A549 (cell line): Measurements from ENCODE around the gene LRRC3B. TPM values are rescaled to one million over a fixed set of nuclear protein-coding genes. Genes with fewer than 3 reads are reported as not detected.
A peak's percentile ranks its signal among the peaks of the same experiment; 100 is the strongest.

Source experiments
- ATAC-seq, 2 experiments: fragments of 200-7000 bp in 1 of 2; fragments of >200 bp in 1 of 2; cut with Nextera tagmentation in 1 of 2; cut with Tn5 transposase in 1 of 2; 3 replicates each; pipeline versions ENCODE4 v1.8.0 to v1.9.1; 2018 to 2020; ENCODE audit warnings: mild to moderate bottlenecking in 1 of 2, moderate library complexity in 1 of 2
- CTCF ChIA-PET: fragments of 300-600 bp; sonication (Branson Sonifier 250); formaldehyde crosslinking; extraction: SDS; loops from one replicate; lab custom pipeline; 2021; ENCODE audit warnings: antibody characterized with exemption, inconsistent platforms; lab: Yijun Ruan, JAX
- POLR2A ChIA-PET: fragments of 350-600 bp; formaldehyde crosslinking; extraction: SDS; loops from one replicate; lab custom pipeline; 2021; ENCODE audit warnings: antibody characterized with exemption, inconsistent platforms; lab: Yijun Ruan, JAX
- DNase-seq, 2 experiments: peaks; one replicate each; pipeline versions ENCODE4 v3.0.0 to v3.0.0-alpha.2; 2011 to 2016; ENCODE audit warnings: low read depth in 1 of 2, low spot score in 1 of 2
- FAIRE-seq: peaks from 2 replicates; lab custom pipeline; 2011; peaks lifted over from hg19 to GRCh38; lab: Jason Lieb, UNC
- H3K27ac ChIP-seq, 2 experiments: fragments of >200 bp; sonication (Bioruptor Twin); formaldehyde crosslinking; 3 replicates each; pipeline ENCODE4 v1.5.1; 2016 to 2017
- H3K4me1 ChIP-seq: fragments of >200 bp; sonication (Bioruptor Twin); formaldehyde crosslinking; 3 replicates; pipeline ENCODE4 v1.6.1; 2016
- H3K4me2 ChIP-seq: fragments of >200 bp; sonication (Bioruptor Twin); formaldehyde crosslinking; 3 replicates; pipeline ENCODE4 v1.6.1; 2016
- H3K4me3 ChIP-seq: fragments of >200 bp; sonication (Bioruptor Twin); formaldehyde crosslinking; 3 replicates; pipeline ENCODE4 v1.5.1; 2016
- H3K9me3 ChIP-seq: fragments of >200 bp; sonication (Bioruptor Twin); formaldehyde crosslinking; 3 replicates; pipeline ENCODE4 v1.6.1; 2016
- BCL3 ChIP-seq: fragments of >200 bp; sonication (Bioruptor Twin); formaldehyde crosslinking; IDR thresholded peaks from 3 replicates; pipeline ENCODE4 v1.6.1; 2016
- CBX8 ChIP-seq: fragments of 200-600 bp; sonication (generic); IDR thresholded peaks from 2 replicates; pipeline ENCODE4 v1.6.1; 2016
- CHD4 ChIP-seq: fragments of 200-600 bp; sonication (generic); IDR thresholded peaks from 2 replicates; pipeline ENCODE4 v1.6.1; 2016; ENCODE audit warnings: antibody characterized with exemption, mild to moderate bottlenecking, borderline replicate concordance
- CTCF ChIP-seq: fragments of >200 bp; sonication (Bioruptor Twin); formaldehyde crosslinking; IDR thresholded peaks from 3 replicates; pipeline ENCODE4 v1.5.1; 2016
- FOSB ChIP-seq: fragments of 250-450 bp; sonication (Bioruptor Pico); IDR thresholded peaks from 2 replicates; pipeline ENCODE4 v1.5.0; 2020; ENCODE audit warnings: mild to moderate bottlenecking, moderate library complexity
- FOSL2 ChIP-seq, 2 experiments: fragments of 450-650 bp in 1 of 2; fragments of >200 bp in 1 of 2; sonication (Bioruptor Twin) in 1 of 2; formaldehyde crosslinking; IDR thresholded peaks; 2 replicates each; pipeline versions ENCODE4 v1.5.0 to v1.6.1; 2016 to 2020; ENCODE audit warnings: mild to moderate bottlenecking in 1 of 2, moderate library complexity in 1 of 2
- FOXS1 ChIP-seq: fragments of 250-450 bp; sonication (Bioruptor Pico); IDR thresholded peaks from 2 replicates; pipeline ENCODE4 v1.5.0; 2020; ENCODE audit warnings: mild to moderate bottlenecking, moderate library complexity
- HES2 ChIP-seq: fragments of >200 bp; sonication (Bioruptor Twin); formaldehyde crosslinking; IDR thresholded peaks from 2 replicates; pipeline ENCODE4 v1.6.1; 2016
- HMGXB4 ChIP-seq: fragments of 250-450 bp; sonication (Bioruptor Pico); IDR thresholded peaks from 2 replicates; pipeline ENCODE4 v1.5.0; 2021; ENCODE audit warnings: mild to moderate bottlenecking, moderate library complexity, borderline replicate concordance
- JUN ChIP-seq, 2 experiments: fragments of >200 bp; sonication (Bioruptor Twin); formaldehyde crosslinking; IDR thresholded peaks; 2 replicates in 1 of 2; 3 replicates in 1 of 2; pipeline ENCODE4 v1.6.1; 2016 to 2017
- KDM1A ChIP-seq: fragments of 200-600 bp; sonication (generic); IDR thresholded peaks from 2 replicates; pipeline ENCODE4 v1.6.1; 2016; ENCODE audit warnings: low read depth, mild to moderate bottlenecking
- KDM5A ChIP-seq: fragments of 200-600 bp; sonication (generic); IDR thresholded peaks from 2 replicates; pipeline ENCODE4 v1.6.1; 2016; ENCODE audit warnings: antibody characterized with exemption, mild to moderate bottlenecking
- NFE2L2 ChIP-seq: fragments of 150-350 bp; conservative IDR thresholded peaks from 2 replicates; pipeline ENCODE4 v1.6.1; 2014; ENCODE audit warnings: low read length
- NPAS2 ChIP-seq: fragments of 250-450 bp; sonication (Bioruptor Pico); IDR thresholded peaks from 2 replicates; pipeline ENCODE4 v1.8.0; 2022; ENCODE audit warnings: mild to moderate bottlenecking, moderate library complexity, borderline replicate concordance
- RARB ChIP-seq: fragments of 250-450 bp; sonication (Bioruptor Pico); IDR thresholded peaks from 2 replicates; pipeline ENCODE4 v1.8.0; 2021; ENCODE audit warnings: mild to moderate bottlenecking, moderate library complexity
- RCOR1 ChIP-seq: fragments of 150-350 bp; IDR thresholded peaks from 2 replicates; pipeline ENCODE4 v1.6.1; 2014; ENCODE audit warnings: antibody characterized with exemption, low read length, low read depth
- SMC3 ChIP-seq: fragments of >200 bp; sonication (Bioruptor Twin); formaldehyde crosslinking; IDR thresholded peaks from 3 replicates; pipeline ENCODE4 v1.6.1; 2018; ENCODE audit warnings: inconsistent platforms
- SREBF2 ChIP-seq: fragments of 450-650 bp; IDR thresholded peaks from 2 replicates; pipeline ENCODE4 v1.6.1; 2014; ENCODE audit warnings: mild to moderate bottlenecking, moderate library complexity
- WGBS: methylation state at CpG from one replicate; pipeline ENCODE4 v1.1.6; 2017; ENCODE audit errors: missing lambda C conversion rate; 5-methylcytosine and 5-hydroxymethylcytosine counted together
- polyA plus RNA-seq, 4 experiments: library from polyadenylated mRNA; depleted of rRNA in 3 of 4; stranded (reverse); fragments of >200 nt; fragmentation: RNase III in 1 of 4; extraction: RNeasy Plus Mini Kit Qiagen cat#74134 plus additional on column Dnase treatment in 1 of 4; gene quantifications; 2 replicates in 3 of 4; 3 replicates in 1 of 4; pipeline ENCODE4 v1.2.3, GENCODE V29; 2011 to 2017

The LRRC3B gene
- polyA plus RNA-seq, 2 of the 4 experiments (the other 2 are of a cell fraction), result not detected

- no peak for TF ChIP-seq CTCF
- no peak for TF ChIP-seq NPAS2 (CRISPR knock-in tag)
Observed at GRCh38 chr3:26634601-26635000, 12.0 kb downstream of the LRRC3B start (continued).

GRCh38 chr3:26636096-26636727 is 13.6 kb downstream of the LRRC3B start:
- DNase-seq (no peak), FAIRE-seq (no peak), ATAC-seq (no peak)
- no peak overlapping the region for H3K4me3 ChIP-seq
- H3K4me2 ChIP-seq, result no peak overlapping the region
- no peaks in the 10 kb centered on the region for H3K9me3 ChIP-seq
- POLR2A ChIA-PET, result no interaction called here
- no peaks in the 10 kb centered on the region for H3K4me1 ChIP-seq
- WGBS, result 3% methylated on average over 1 of the region's 1 CpG
- CTCF ChIA-PET, result no interaction called here
- TF ChIP-seq SREBF2, result no peak
- no peak for TF ChIP-seq CHD4
- TF ChIP-seq HES2, result no peak
- no peak for TF ChIP-seq KDM1A
- TF ChIP-seq HMGXB4 (CRISPR knock-in tag), result no peak
- no peak for TF ChIP-seq CBX8
- no peak for TF ChIP-seq FOXS1 (CRISPR knock-in tag)
- TF ChIP-seq KDM5A, result no peak
- no peak for TF ChIP-seq RCOR1
- TF ChIP-seq BCL3, result no peak
- no peak for TF ChIP-seq JUN (IDR thresholded peaks at IDR 0.05)
- TF ChIP-seq FOSB (CRISPR knock-in tag), result no peak
- no peak for TF ChIP-seq SMC3
- no peak for TF ChIP-seq RARB
- no peak overlapping the region for H3K27ac ChIP-seq

GRCh38 chr3:26637698-26638097 is 15.1 kb downstream of the LRRC3B start:
- no peak for TF ChIP-seq FOSL2 (IDR thresholded peaks at IDR 0.05)
- 0 out of 2 replicates have a peak, but pooled peaks have one; percentile 15 for TF ChIP-seq FOSL2 (CRISPR knock-in tag; IDR thresholded peaks at IDR 0.05)
- TF ChIP-seq NFE2L2, result no peak
- TF ChIP-seq, all 56 proteins: peak for 1
- Histone ChIP-seq H3K9me3 (no peaks in the 10 kb centered on the region), H3K4me1 (no peaks in the 10 kb centered on the region), H3K27ac (no peak overlapping the region), H3K4me2 (no peak overlapping the region), H3K4me3 (no peak overlapping the region)
- ChIA-PET CTCF (no interaction called here), POLR2A (no interaction called here)
- FAIRE-seq (no peak), ATAC-seq (no peak), DNase-seq (no peak)
